Activated CD8-positive, alpha-beta memory T cell treated with anti-CD3 and anti-CD28 coated beads for 24 hours (primary cell): ENCODE results near the gene ISL1.

Source experiments
- DNase-seq: peaks from one replicate; pipeline ENCODE4 v3.0.0-alpha.2; 2020

The ISL1 gene

GRCh38 chr5:51383131-51384121 lies at the start of gene ISL1:
TSS of gene ISL1 (plus strand) at chr5:51383448. CDS start at chr5:51383672, 224 bp downstream.
- DNase-seq: no peak

- no peak for DNase-seq
Observed at GRCh38 chr5:51336878-51337277, 46.4 kb upstream of the ISL1 start.

GRCh38 chr5:51345106-51345505 lies 38.1 kb upstream of the ISL1 start:
- DNase-seq: no peak

- no peak for DNase-seq
Observed at GRCh38 chr5:51347157-51347556, 36.1 kb upstream of the ISL1 start.

- no peak for DNase-seq
Observed at GRCh38 chr5:51347704-51348103, 35.5 kb upstream of the ISL1 start.

GRCh38 chr5:51371052-51371451 lies 12.2 kb upstream of the ISL1 start:
- DNase-seq: no peak

- DNase-seq: no peak
Observed at GRCh38 chr5:51373880-51374523, 9.2 kb upstream of the ISL1 start.

- no peak for DNase-seq
Observed at GRCh38 chr5:51375084-51375483, 8.2 kb upstream of the ISL1 start.

- DNase-seq: no peak
Observed at GRCh38 chr5:51376509-51376908, 6.7 kb upstream of the ISL1 start.

- DNase-seq: no peak
Observed at GRCh38 chr5:51377151-51378060, 5.8 kb upstream of the ISL1 start.

GRCh38 chr5:51378061-51378409 lies 5.2 kb upstream of the ISL1 start:
- DNase-seq: no peak

GRCh38 chr5:51378448-51379330 lies 4.6 kb upstream of the ISL1 start:
- DNase-seq: no peak

- DNase-seq: no peak
Observed at GRCh38 chr5:51379331-51379700, 3.9 kb upstream of the ISL1 start.

- DNase-seq: no peak
Observed at GRCh38 chr5:51380603-51381207, 2.5 kb upstream of the ISL1 start.

GRCh38 chr5:51381761-51382474 lies 1.3 kb upstream of the ISL1 start:
- no peak for DNase-seq

- no peak for DNase-seq
Observed at GRCh38 chr5:51382521-51383130, 622 bp upstream of the ISL1 start.

GRCh38 chr5:51384281-51384840 lies 1.1 kb downstream of the ISL1 start:
- DNase-seq: no peak

GRCh38 chr5:51385216-51385615 lies 2.0 kb downstream of the ISL1 start:
- no peak for DNase-seq

- no peak for DNase-seq
Observed at GRCh38 chr5:51386916-51387883, 4.0 kb downstream of the ISL1 start.
